ENCODE data around the gene SYTL5.

Gene SYTL5

DNA sequence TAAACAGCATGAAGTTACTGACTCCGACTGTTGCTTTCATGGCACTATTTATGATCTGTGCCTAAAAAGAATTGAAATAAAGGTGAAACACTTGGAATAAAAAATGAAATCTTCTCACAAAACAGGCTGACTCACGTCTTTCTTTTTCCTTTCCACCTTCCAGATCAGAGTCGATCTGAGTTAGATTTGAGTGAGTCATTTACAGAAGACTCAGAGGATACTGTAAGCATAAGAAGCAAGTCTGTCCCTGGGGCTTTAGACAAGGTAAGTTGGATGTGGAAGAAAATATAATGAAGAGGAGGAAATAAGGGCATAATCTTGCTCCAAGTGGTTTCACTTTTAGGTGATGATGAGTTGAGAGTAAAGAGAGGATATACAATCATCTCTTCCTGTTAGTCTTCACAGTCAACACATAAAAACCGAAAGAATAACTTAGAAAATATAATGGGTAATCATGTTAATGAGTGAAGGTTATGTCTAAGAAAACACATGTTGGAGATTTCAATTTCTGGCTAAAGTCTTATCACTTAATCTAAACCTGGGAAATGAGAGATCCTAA is 89.7 kb downstream of the SYTL5 start:
- DNase-seq (ENCODE audit: low read depth) = no peak

DNA sequence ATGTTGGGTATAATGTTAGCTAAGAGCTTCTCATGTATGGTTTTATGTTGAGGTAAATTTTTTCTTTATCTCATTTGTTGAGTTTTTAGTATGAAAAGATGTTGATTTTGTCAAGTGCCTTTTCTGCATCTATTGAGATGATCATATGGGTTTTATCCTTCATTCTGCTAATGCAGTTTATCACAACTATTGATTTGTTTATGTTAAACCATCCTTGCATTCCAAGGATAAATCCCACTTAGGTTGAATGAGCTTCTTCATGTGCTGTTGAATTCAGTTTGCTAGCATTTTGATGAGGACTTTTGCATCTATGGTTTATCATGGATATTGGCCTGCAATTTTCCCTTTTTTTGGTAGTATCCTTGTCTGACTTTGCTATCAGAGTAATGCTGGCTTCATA is 93.3 kb downstream of the SYTL5 start:
- DNase-seq (ENCODE audit: low read depth) = no peak

DNA sequence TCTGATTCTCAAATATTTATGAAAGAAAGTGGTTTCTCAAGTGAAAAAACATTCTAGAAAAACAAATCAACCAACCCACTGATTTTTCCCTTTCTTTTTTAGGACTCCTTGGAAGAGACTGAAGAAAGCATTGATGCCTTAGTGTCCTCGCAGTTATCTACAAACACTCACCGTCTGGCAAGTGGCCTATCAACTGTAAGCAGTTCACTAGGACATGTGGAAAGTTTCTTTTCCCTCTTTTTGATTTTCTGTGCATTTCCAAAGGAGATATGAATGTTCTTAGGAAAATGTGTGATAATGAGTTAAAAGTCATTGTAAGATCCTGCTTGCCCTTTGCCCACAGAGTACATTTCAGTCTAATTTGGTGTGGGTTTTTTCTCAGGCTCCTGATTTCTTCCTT is 95.9 kb downstream of the SYTL5 start:
- DNase-seq (ENCODE audit: low read depth) = no peak

DNA sequence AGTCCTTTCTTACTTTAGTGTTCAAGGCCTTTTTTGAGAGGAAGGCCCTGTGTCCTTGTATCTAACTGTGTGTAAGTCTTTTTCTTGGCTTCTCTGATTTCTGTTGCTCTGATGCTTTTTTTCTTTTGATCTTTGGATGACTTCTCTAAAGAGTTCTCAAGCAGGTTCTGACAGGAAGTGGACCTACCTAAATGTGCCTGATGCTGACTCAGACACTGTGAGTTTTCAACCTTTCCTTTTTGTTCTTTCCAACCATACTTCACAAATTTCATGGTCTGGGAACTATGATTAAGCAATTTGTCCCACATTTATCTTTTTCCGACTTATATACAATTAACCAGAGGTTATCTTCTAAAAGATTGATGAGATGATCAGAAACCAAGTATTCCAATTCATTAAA is 96.5 kb downstream of the SYTL5 start:
- no peak for DNase-seq (ENCODE audit: low read depth)

DNA sequence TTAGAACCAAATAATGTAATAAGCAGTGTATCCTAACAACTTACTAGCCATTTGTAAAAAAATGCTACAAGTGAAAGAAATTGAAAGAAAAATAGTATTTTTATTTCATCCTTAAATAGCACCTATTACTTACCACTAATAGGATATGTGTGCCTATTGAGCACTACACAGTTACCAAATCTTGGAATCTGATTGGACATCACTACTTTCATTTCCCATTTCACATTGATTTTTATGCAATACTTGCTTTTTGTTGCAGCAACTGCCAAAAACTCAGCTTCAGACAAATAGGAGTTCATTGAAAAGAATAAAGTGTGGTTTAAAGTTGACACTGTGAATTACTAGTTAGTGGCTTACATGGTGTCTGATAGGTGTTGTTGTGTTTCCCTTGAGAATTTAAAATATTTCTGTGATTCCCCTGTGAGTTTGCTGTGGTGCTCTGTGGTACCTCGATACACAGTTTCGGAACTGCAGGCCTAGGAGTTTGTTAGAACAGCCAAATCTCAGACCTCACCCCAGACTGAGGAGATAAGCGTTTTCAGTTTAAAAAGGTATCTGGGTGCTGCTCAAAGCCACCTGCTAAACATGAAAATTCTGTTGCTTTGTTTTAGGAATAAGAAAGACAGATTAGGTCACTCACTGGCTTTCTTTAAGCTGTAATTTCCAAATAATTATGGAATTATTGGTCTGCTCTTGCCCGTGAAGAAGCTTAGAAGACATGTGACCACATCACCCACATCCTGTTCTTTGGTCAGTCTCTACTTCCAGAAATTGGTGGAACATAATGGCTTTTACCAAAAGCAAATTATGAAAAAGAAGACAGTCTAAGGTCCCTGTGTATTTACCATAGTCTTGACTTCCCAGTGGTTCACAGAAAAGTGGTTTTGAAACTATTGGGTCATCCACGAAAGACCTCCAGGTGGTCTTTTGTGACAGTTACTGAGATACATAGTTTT is 97.8 kb downstream of the SYTL5 start:
- no peak for DNase-seq (ENCODE audit: low read depth)

DNA sequence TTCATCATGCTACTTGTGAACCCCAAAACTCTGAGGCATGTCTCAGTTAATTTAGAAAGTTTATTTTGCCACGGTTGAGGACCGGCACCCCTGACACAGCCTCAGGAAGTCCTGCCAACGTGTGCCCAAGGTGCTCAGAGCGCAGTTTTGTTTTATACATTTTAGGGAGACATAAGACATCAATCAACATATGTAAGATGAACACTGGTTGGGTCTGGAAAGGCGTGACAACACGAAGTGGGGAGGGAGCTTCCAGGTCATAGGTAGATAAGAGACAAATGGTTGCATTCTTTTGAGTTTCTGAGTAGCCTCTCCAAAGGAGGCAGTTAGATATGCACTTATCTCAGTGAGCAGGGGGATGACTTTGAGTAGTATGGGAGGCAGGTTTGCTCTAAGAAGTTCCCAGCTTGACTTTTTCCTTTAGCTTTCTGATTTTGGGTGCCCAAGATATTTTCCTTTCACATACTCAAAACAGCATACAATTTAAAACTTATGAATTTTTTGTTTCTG is 98.9 kb downstream of the SYTL5 start:
- no peak for DNase-seq (ENCODE audit: low read depth)

DNA sequence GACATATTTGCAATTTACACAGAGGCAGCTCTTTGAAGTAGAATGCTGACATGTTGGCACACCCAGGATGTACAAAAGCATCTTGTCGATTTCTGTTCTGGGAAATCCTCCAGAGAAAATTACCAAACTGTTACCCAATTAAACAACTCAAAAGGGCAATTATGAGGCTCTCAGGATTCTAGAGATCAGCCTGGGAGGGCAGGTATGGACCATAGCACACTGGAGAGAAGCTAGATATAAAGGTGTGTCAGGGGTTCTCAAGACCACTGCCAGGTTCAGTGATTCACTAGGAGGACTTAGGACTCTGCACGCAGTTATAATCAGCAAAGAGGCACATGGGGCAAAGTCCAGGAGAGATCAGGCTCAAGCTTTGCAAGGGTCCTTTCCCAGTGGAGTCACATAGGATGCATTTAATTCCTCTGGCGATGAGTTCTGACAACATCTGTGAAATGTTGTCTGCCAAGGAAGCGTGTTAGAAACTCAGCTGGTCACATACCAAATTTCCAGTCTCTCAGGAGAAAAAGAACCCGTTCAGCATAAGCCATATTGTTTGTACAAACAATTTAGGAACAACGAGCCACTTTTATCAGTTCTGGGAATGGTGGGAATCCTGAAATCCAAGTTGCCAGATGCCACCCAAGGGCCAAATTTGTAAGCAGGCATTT is 100.8 kb downstream of the SYTL5 start:
- DNase-seq (ENCODE audit: low read depth) = no peak

DNA sequence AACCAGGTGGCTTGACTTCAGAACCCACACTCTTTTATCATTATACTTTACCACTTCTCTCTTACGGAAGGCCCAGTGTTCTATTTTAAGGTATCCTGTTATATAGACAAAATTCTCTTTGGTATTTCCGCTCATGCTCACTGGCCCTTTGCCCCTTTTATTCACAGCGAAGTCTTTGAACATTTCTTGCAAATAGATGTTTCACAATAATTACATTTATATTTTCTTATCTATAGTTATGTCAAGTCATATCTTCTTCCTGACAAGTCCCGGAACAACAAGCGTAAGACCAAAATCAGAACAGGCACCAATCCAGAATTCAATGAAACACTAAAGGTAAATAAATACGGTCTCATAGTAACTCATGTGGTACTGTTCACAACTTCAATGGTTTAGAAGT is 102.0 kb downstream of the SYTL5 start:
- DNase-seq (ENCODE audit: low read depth) = no peak

DNA sequence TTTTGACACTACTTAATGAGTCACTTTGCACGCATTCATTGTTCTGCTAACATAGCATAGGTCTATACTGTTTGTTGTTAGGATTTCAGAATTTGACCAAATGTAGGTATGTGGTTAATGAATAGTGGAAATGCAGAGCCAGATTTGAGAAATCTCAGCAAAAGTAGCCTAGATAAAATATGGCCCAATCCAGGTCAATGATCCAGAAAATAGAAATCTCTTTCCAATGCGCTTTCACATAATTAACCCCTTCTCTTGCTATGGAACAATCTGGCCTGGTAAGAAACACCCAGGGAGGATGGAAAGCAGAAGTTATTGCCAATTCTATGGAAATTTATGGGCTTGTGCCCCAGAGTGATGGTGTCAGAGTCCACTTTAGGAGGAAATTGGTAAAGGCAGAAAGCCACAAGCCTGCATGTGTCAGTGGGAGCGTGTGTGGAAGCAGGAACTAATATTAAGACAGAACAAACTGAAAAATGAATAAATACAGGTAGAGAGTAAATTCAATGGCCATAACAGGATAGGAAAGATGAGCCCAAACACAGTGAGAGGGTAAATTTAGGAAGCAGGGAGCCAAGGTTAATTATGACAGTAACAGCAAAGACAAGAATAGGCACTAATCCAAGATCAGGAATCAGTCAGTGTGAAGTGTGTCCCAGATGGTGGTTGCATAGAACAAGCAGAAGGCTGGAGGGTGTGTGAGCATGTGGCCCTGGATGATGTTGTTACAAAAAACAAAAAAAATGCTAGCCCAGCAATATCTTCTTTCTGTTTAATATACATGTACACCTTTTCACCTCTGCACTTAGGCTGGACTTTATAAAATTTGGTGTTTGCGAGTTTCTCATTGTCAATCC is 102.9 kb downstream of the SYTL5 start:
- DNase-seq (ENCODE audit: low read depth) = no peak

DNA sequence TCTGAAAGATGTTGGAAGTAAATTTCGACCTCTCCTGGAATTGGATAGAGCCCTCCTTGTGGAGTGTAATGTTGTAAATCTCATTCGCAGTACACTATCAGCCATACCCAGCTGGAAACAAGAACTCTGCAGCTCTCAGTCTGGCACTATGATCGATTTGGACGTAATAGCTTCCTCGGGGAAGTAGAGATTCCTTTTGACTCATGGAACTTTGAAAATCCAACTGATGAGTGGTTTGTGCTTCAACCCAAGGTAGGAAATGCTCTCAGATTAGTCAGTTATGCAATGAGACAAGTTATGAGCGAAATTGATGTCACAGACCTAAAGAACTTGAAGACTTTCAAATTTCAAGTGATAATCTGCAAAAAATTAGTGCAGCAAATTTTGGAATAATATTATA is 103.9 kb downstream of the SYTL5 start:
- DNase-seq (ENCODE audit: low read depth) = no peak

DNA sequence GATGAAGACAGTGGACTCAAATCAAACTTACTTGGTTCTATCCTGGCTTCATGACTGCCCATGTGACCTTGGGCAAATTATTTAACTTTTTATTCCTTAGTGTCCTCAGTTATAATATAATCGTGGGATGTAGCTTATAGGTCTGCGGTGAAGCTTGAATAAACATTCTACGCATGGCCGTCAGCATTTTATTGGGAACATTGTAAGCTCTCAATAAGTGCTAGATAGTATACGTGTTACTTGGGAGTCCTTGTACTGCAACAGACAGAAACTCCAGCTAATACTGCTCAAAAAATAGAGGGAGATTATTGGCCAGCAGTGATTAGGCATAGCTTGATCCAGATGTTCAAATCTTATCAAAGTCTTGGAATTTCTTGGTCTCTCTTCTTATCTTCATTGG is 104.8 kb downstream of the SYTL5 start:
- no peak for DNase-seq (ENCODE audit: low read depth)

DNA sequence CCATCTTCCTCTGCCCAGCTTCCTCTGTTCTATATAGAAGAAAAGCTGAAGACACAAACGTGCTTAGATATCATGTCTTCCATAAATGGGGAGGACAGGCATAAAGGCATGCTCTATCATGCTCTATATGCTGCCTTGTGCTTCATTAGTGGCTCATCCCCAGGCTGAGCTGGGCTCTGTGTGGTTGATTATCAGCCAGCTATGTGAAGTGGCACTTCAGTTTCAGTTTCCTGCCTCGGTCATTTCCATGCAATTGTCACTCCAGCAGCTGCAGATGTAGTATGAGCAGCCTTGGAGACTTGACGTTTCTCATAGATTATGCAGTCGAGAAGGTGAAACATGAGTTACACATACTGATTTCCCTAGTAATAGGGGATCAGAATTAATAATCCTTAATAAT is 106.2 kb downstream of the SYTL5 start:
- DNase-seq (ENCODE audit: low read depth) = no peak

DNA sequence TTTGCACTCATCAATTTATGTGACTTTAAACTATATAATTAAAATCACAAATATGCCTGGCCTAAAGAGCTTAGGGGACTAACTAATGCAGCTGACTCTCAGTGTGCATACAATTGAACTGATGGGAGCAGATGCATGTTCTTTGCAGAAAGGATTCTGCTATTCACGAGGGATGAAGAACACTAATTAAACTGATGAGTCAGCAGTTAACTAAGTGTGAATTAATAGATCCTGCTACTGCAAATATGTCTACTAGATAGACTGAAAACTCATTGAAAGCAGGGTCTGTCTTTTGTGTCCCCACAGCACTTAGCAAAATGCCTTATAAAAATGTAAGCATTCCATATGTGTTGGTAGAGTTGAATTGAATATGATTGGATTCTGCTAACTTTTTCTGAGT is 110.4 kb downstream of the SYTL5 start:
- DNase-seq (ENCODE audit: low read depth) = no peak

DNA sequence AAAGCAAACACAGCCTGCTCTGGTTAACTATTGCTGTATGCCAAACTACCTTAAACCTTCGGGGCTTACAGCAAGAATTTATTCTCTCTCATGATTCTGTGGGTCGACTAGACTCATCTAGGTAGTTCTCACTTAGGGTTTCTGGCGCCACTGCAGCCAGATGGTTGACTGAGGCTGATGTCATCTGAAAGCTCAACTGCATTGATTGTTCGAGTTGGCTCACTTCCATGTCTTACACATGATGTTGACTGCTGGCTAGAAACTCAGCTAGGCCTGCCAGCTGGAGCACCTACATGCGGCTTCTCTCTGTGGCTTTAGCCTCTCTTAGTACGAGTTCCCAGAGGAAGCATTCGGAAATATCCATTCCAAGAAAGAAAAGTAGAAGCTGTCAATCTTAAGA is 111.1 kb downstream of the SYTL5 start:
- no peak for DNase-seq (ENCODE audit: low read depth)

DNA sequence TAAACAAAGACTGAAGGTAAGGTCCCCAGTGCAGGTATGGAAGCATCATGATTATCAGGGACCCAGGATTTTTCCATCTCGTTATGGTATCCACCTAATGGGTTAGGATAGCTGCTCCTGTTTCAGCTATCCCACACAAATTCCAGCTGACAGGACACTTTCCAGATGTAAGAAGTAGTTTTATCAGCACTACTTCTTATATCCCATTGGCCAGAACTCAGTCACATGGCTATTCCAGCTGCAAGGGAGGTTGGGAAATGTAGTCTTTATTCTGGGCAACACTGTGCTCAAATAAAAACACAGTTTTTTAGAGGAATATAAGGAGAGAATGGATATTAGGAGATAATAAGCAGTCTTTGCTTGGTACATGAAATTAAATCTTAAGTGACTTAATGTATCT is 117.6 kb downstream of the SYTL5 start:
- DNase-seq (ENCODE audit: low read depth) = no peak

DNA sequence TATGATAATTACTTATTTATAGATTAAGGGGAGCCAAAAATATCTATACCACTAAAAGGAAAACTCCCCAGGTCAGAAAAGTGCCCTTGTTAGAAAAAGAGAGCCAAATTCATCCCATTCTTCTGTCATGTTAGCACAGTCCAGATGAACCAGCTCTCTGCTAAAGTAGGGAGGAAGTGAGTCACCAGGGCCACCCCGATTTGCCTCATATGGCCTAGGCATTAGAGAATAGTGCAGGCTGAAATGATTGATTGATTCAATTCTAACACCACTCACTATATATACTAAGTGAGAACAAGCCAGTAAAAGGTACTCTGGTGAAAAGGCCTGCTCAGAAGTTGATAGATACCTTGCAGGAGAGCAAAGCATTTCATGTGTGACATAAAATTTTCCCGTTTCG is 119.8 kb downstream of the SYTL5 start:
- no peak for DNase-seq (ENCODE audit: low read depth)

DNA sequence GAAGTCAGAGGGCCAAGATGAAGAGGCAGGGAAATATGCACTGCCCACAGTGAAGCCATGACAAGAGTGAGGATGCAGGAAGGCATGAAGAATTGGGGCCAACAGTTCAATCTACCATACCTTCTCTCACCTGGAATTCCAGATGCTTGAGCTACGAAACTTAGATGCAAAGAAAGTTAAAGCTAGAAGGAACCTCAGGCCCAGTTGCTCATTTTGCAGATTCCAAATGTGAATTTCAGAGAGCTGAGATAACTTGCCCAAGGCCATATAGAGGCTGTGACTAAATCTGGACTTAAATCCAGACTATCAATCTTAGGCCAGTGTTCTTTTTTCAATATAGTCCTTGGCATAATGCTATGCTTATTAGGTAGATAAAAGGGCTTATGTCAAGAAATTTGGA is 121.6 kb downstream of the SYTL5 start:
- DNase-seq (ENCODE audit: low read depth) = no peak

DNA sequence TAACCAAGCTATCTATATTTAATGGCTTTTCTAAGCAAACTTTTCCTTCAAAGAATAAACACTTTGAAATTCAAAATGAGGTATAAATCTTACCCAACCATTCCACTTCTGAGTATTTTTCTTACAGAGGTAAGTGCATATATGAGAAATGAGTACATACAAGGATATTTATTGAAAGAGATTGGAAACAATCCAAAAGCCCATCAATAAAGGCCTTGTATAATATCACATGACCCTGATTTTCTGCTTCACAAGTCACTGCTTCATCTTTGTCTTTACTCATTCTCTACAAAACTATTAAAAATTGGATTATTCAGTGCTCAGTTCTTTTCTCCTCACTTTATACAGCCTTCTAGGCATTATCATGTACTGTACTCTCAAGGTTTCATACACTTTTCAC is 123.0 kb downstream of the SYTL5 start:
- DNase-seq (ENCODE audit: low read depth) = no peak

DNA sequence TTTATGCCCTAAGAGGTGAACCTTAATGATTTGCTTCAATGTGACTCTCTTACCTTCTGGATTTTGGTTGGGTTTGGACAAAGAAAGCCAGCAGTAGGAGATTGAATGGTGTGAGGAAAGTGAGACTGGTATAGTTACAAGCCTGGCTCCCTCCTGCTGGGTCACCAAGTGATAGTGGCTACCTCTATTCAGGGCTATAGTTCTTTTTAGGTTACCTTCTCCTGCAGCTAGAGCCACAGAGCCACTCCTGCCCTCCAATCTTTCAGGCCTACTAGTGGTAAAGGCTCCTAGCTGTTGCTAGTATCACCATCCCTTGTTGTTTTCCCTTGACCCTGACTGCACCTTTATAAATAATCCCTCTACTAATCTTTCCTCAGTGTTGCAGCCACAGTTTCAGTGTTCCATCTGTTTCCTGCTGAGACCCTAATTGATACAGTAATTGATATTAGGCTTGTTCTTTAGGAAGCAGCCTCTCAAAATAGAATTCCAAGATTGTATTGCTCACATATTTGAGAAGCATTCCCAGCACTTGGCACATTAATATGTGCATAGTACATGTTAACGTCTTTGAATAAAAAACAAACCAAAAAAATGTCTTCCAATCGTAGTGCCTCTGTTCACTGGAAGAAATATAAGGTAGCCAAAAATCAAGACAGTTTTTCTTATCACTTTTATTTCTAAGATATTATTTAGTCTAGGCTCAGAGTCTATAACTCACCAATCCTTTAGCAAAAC is 132.0 kb downstream of the SYTL5 start:
- no peak for DNase-seq (ENCODE audit: low read depth)

DNA sequence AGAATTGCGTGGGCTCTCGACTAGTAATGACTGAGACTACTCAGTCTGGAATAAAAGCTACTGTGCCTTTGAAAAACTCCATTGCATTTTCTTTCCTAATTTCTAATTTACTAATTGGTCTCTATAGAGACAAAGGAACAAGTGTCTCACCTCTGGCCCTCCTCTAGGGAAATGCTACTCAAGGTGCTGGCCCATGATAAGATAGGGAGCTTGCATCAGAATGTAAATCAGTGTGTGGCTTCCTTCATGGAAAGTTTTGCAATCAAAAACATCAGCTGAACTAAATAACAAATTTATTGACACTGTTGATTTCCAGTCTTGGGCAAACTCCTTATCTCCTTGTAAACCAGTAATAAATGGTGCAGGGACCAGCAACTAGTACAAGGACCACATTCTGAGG is 132.5 kb downstream of the SYTL5 start:
- DNase-seq (ENCODE audit: low read depth) = no peak

DNA sequence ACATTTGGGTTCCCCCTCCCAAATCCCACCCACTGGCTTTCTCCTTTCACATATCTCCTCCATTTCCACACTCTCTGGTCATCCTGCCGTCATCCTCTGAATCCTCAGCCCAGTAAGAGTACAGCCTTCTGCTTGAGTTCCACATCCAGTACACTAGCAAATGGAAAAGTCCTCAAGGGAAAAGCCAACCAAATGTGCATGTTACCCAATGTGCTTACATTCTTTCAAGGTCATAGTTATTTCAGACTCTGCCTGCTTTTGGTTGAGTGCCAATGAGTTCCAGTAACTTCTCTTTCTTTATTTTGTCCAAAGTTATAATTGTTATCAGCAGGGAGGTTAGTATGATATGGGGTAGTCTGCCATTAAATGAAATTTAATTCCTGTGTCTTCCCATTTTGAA is 136.3 kb downstream of the SYTL5 start:
- no peak for DNase-seq (ENCODE audit: low read depth)

Measured in stimulated activated CD8-positive, alpha-beta memory T cell treated with anti-CD3 and anti-CD28 coated beads, Interleukin-15, amount 100 ng/mL, for 1 hour (primary cell).